B cell (primary cell): ENCODE measurements around the gene LIPG.

Source experiments
- CTCF ChIP-seq: fragments of 200-600 bp; IDR thresholded peaks from one replicate; pipeline ENCODE4 v1.8.0; 2022; ENCODE audit warnings: antibody characterized with exemption, mild to moderate bottlenecking
- EZH2 ChIP-seq: IDR thresholded peaks from 2 replicates; pipeline ENCODE4 v1.6.1; 2012; ENCODE audit warnings: borderline replicate concordance, low read depth, mild to moderate bottlenecking, moderate library complexity, low read length; ENCODE audit not compliant: insufficient read depth, poor library complexity, severe bottlenecking

GRCh38 chr18:49580279-49580678 is 18.4 kb downstream of the LIPG start:
- no peak for TF ChIP-seq CTCF
- TF ChIP-seq EZH2: no peak
